Stimulated activated CD4-positive, alpha-beta T cell treated with anti-CD3 and anti-CD28 coated beads, Interleukin-1b, Interleukin-23, amount 100 ng/mL, for 48 hours (primary cell): ENCODE measurements around the gene SUMO3.
A peak's percentile ranks its signal among the peaks of the same experiment; 100 is the strongest.

Source experiments
- DNase-seq: peaks from one replicate; pipeline ENCODE4 v3.0.0-alpha.2; 2020

SUMO3 gene

GRCh38 chr21:44817914-44818639 lies at the start of gene SUMO3:
TSS of gene SUMO3 (minus strand) at chr21:44818062. CDS start at chr21:44817968, 94 bp downstream.
- DNase-seq: peak; percentile 83

GRCh38 chr21:44867464-44867863 lies 49.6 kb upstream of the SUMO3 start:
- DNase-seq: no peak

GRCh38 chr21:44866780-44867179 lies 48.9 kb upstream of the SUMO3 start:
- DNase-seq: no peak

GRCh38 chr21:44865561-44866280 lies 47.9 kb upstream of the SUMO3 start:
- DNase-seq: peak; percentile 51

GRCh38 chr21:44862869-44863685 lies 45.2 kb upstream of the SUMO3 start:
- DNase-seq: no peak

- DNase-seq: no peak
Observed at GRCh38 chr21:44858791-44859190, 40.9 kb upstream of the SUMO3 start.

GRCh38 chr21:44858291-44858690 lies 40.4 kb upstream of the SUMO3 start:
- no peak for DNase-seq

- DNase-seq: no peak
Observed at GRCh38 chr21:44857127-44857892, 39.4 kb upstream of the SUMO3 start.

- no peak for DNase-seq
Observed at GRCh38 chr21:44856131-44856530, 38.3 kb upstream of the SUMO3 start.

- no peak for DNase-seq
Observed at GRCh38 chr21:44855572-44855971, 37.7 kb upstream of the SUMO3 start.

GRCh38 chr21:44854664-44855446 lies 37.0 kb upstream of the SUMO3 start:
- DNase-seq: no peak

- peak; percentile 17 for DNase-seq
Observed at GRCh38 chr21:44854391-44854663, 36.5 kb upstream of the SUMO3 start.

GRCh38 chr21:44853601-44854390 lies 35.9 kb upstream of the SUMO3 start:
- no peak for DNase-seq

- DNase-seq: no peak
Observed at GRCh38 chr21:44850905-44851657, 33.2 kb upstream of the SUMO3 start.

- no peak for DNase-seq
Observed at GRCh38 chr21:44850208-44850800, 32.4 kb upstream of the SUMO3 start.

- no peak for DNase-seq
Observed at GRCh38 chr21:44849616-44850130, 31.8 kb upstream of the SUMO3 start.

GRCh38 chr21:44848821-44849521 lies 31.1 kb upstream of the SUMO3 start:
- DNase-seq: no peak

GRCh38 chr21:44847261-44848056 lies 29.6 kb upstream of the SUMO3 start:
- no peak for DNase-seq
